HT-29 (cell line): ENCODE data around the gene KRT25. TPM values are rescaled to one million over a fixed set of nuclear protein-coding genes. Genes with fewer than 3 reads are reported as not detected.

Source experiments
- total RNA-seq: library from RNA; depleted of rRNA; stranded (reverse); fragments of >200 nt; shearing (Covaris generic); gene quantifications from 2 replicates; pipeline ENCODE4 v1.2.3, GENCODE V29; 2014; rRNA removed

The KRT25 gene
- total RNA-seq, 1 experiment from 2014 or later, result not detected

Other genes with a start within 250 kb of the KRT25 start
- not detected in 2 replicates for gene CCR7, start 189.9 kb downstream of the KRT25 start, total RNA-seq
- gene SMARCE1, start 107.5 kb downstream of the KRT25 start, total RNA-seq, result 30.0 and 34.8 TPM in 2 replicates
- gene KRT222, start 90.2 kb downstream of the KRT25 start, total RNA-seq, result not detected in 2 replicates
- not detected in 2 replicates for gene KRT24, start 51.6 kb downstream of the KRT25 start, total RNA-seq
- not detected in 2 replicates for gene KRT26, start 16.9 kb upstream of the KRT25 start, total RNA-seq
- gene KRT27, start 27.2 kb upstream of the KRT25 start, total RNA-seq, result not detected in 2 replicates
- gene KRT28, start 44.6 kb upstream of the KRT25 start, total RNA-seq, result not detected in 2 replicates
- gene KRT10, start 67.3 kb upstream of the KRT25 start, total RNA-seq, result 14.7 and 17.7 TPM in 2 replicates
- 0.33 and 0.39 TPM in 2 replicates for gene KRT12, start 111.9 kb upstream of the KRT25 start, total RNA-seq
- 189 and 203 TPM in 2 replicates for gene KRT20, start 129.9 kb upstream of the KRT25 start, total RNA-seq
- 3.3 and 4.1 TPM in 2 replicates for gene KRT23, start 182.3 kb upstream of the KRT25 start, total RNA-seq
- gene KRT39, start 211.6 kb upstream of the KRT25 start, total RNA-seq, result not detected in 2 replicates
- gene KRT40, start 229.0 kb upstream of the KRT25 start, total RNA-seq, result 2.4 and 2.7 TPM in 2 replicates
- not detected in 2 replicates for gene KRTAP3-3, start 238.8 kb upstream of the KRT25 start, total RNA-seq
- not detected in 2 replicates for gene KRTAP3-2, start 244.6 kb upstream of the KRT25 start, total RNA-seq